ENCODE results near the gene GLYR1. TPM values are rescaled to one million over a fixed set of nuclear protein-coding genes. Genes with fewer than 3 reads are reported as not detected.

Gene GLYR1
- polyA plus RNA-seq, 4 donors: 120 to 150 (median 135) TPM

- DNase-seq (ENCODE audit: low read depth in 4 of 4, low spot score in 2 of 4): no peak
These were observed 33.7 kb downstream of the GLYR1 start for GRCh38 chr16:4813251-4814003.

GRCh38 chr16:4811773-4812172, 35.3 kb downstream of the GLYR1 start:
- DNase-seq (ENCODE audit: low read depth in 4 of 4, low spot score in 2 of 4): no peak

DNA sequence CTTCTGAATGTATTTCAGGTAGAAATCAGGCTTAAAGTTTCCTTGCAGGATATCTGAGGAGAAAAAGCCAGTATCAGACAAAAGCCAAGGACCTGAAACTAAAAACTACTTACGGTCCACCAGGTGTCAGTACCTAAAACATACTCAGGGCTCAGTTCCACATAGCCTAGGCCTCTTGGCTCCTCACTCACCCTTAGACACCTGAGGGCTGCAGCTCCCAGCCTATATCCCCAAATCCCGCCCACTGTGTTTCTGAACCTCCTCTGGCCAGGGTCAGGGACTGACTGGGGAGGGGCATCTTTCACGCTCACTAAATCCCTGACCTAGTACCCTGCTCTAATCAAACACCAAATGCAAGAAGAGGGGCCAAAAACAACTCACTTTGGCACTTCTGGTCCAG, 35.8 kb downstream of the GLYR1 start:
- no peak for DNase-seq (ENCODE audit: low read depth in 4 of 4, low spot score in 2 of 4)

- no peak for DNase-seq (ENCODE audit: low read depth in 4 of 4, low spot score in 2 of 4)
These were observed 40.8 kb downstream of the GLYR1 start for GRCh38 chr16:4806280-4806679.

DNA sequence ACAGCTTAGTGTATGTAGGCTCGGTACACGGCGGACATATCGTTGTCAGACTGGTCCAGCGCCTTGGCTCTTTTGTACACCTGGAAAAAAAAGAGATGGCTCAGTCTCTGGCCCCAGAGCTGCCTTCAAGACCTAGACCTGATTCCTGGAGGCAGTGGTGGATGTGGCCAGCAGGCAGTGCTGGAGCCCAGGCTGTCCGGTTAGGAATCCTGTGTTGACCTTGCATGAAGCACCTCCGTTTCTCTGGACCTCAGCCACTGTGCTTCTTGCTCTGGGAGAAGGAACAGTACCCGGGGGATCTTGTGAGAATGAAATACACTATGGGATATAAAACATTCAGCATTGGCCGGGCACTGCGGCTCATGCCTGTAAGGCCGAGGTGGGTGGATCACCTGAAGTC, 41.9 kb downstream of the GLYR1 start:
- DNase-seq (ENCODE audit: low read depth in 4 of 4, low spot score in 2 of 4): no peak

- DNase-seq (ENCODE audit: low read depth in 4 of 4, low spot score in 2 of 4): no peak
These were observed 43.0 kb downstream of the GLYR1 start for GRCh38 chr16:4803898-4804762.

- no peak for DNase-seq (ENCODE audit: low read depth in 4 of 4, low spot score in 2 of 4)
These were observed 43.7 kb downstream of the GLYR1 start for GRCh38 chr16:4803401-4803844.

GRCh38 chr16:4802659-4803287, 44.3 kb downstream of the GLYR1 start:
- peak; percentile 76 to 86 (median 80) for DNase-seq (ENCODE audit: low read depth in 4 of 4, low spot score in 2 of 4)

DNA sequence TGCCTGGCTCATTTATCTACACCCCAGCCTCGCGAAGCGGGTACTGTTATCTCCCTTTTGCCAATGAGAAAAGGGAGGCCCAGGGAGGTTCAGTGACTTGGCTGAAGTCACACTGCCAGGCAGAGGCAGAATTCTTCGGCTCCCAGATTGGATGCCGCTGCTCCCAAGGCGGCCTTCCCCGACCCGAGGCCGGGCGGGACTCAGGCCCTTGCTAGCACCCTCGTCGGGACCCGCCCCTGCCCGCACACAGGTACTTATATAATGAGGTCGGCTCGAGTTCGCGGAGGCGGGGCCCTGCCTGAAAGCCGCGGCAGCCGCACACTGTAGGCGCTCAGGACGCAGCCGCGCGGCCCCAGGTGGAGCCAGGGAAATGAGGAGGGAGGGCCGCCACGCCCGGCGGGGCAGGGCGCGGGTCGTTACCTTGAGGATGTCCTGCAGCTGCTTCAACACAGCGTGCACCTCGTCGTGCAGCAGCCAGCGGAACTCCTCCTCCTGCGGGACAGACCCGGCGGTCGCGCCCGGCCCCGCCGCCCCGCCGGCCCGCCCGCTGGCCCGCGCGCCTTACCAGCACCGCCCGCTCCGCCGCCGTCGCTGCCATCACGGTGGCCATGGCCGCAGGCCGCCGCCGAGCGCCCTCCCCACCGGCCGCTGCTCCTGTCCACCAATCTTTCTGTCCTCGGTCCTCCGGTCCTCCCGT, 45.0 kb downstream of the GLYR1 start, which contains the start of gene ROGDI:
TSS of gene ROGDI (minus strand) at position 672 of the 697 bp plus-strand sequence. CDS start at position 610, 62 bp downstream.
- DNase-seq (ENCODE audit: low read depth in 4 of 4, low spot score in 2 of 4): peak; percentile 23 to 63 (median 50)

GRCh38 chr16:4801051-4801961, 45.8 kb downstream of the GLYR1 start:
- no peak for DNase-seq (ENCODE audit: low read depth in 4 of 4, low spot score in 2 of 4)

DNA sequence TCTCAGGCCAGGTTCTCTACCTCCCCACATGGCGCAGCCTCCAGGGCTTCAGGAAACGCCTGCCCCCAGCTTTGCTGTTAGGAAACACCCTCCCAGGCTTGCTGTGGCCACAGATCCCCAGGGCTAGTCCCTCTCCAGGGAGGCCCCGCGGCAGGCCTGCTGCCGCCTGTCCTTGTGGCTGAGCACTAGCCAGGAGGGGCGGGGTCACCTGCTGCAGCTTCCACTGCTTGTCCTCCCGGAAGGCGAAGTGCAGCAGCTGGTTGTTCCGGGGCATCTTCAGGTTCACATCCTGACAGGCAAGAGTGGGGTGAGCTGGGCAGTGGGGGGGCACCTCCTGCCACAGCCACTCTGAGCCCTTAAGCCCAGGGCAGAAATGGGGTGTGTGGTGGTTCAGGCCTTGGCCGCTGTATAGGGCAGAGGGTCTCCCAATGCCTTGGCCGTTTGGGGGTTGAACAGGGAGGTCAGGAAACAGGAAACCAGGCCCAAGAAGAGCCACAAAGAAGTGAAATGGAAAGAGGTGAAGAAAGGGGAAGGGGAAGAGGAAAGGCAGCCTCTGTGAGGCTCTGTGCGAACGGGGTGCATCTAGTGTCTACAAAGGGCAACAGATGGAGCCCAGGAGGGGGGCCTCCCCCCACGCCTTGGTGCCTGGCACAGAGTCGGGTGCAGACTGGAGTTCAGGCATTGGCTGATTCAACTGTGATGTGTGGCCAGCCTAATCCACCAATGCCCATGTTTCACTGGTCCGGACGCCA, 46.6 kb downstream of the GLYR1 start:
- no peak for DNase-seq (ENCODE audit: low read depth in 4 of 4, low spot score in 2 of 4)

DNA sequence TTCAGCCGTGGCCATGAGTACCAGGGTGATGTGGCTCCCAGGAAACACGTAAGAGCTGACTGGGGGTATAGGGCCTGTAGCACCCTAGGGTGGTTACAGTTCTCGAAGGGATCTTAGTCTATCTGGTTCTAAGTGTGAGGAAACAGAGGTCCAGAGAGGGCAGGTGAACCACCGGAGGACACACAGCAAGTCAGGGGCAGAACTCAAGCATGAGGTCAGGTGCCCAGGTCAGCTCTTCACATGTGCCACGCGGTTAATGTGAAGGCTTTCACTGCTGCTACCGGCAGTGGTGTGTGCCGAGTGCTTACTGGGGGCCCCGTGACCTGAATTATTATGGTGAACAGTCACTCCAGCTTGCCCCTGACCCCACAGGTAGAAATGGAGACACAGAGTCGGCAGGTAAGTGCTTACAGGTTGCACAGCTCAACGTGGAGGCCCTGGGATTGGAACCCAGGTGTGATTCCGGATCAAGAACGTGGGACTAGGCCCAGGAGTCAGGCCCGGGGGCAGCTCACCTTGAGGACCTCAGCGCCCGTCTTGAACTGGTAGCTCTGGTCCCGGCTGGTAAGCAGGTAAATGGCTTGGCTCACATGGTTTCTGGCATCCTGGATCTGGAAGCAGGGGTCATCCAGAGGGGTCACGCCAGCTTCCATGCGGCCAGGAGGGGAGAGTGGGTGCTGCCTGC, 47.8 kb downstream of the GLYR1 start:
- no peak for DNase-seq (ENCODE audit: low read depth in 4 of 4, low spot score in 2 of 4)

DNA sequence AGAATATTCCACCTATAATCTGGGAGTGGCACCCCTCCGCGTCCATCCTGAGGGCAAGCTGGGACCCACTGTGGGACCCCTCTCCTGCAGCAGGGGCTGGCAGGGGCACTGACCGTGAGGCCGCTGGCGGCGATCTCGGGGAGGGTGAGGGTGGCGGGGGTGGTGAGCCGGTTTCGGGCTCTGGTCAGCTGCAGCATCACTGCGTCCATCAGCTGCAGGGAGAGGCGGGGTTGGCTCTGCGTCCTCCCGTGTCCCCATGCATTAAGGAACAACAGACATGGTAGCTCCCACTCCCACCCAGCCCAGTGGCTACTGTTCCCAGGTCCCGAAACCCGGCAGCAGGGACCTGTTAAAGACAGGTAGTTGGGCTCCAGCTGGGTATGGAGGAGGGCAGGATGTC, 48.6 kb downstream of the GLYR1 start:
- no peak for DNase-seq (ENCODE audit: low read depth in 4 of 4, low spot score in 2 of 4)

DNA sequence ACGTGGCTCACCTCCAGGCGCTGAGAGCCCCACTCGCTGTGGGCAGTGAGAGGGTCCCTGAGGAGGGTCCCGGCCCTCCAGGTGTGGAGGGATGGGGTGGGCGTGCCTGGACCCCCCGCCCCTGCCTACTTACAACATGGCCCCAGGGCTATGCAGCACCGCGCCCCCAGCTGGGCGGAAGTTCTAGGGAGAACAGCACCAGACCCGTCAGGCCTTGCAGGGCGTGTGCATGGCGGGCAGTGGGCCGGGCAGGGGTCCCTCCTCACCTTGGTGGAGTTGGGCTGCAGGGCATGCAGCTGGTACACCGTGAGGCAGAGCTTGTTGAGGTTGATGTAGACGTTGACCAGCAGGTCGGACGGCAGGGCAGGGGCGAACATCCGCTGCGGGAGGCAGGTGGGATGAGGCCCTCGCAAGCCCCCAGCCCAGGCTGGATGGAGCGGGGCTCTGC, 49.3 kb downstream of the GLYR1 start:
- no peak for DNase-seq (ENCODE audit: low read depth in 4 of 4, low spot score in 2 of 4)

DNA sequence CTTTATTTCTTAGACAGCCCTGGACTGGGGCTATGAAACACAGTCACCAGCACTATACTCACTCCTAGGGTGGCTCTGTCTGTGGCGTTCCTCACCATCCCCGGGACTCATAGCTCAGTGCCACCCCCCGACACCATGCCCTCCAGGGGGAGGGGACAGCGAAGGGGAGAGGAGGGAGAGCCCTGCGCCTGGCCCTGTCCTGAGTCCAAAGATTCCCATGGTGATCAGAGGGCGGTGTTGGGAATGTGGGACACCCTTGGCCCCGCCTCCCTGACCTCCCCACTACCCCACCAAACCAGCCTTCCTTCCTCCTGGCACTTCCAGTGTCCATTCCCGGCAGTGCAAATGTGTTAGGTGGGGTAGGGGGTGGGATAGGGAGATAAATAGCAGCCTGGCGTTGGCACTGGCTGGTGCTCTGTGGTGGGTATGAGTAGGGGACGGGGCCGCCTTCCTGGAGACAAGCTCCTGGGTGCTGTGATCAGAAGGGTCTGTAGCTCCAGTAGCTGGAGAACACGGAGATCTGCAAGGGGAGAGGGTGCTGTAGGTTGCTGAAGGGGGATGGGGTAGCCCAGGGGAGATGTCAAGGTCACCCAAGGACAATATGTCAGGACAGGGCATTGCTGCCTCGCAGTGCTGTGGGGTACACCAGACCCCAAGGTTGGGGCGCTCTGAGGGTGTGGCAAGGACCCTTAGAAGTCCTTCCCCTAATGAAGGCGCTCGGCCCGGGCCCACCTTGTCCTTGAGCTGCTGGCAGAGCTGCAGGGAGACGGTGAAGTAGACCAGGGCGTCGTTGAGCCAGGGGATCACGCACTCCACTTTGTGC, 49.9 kb downstream of the GLYR1 start:
- no peak for DNase-seq (ENCODE audit: low read depth in 4 of 4, low spot score in 2 of 4)

- DNase-seq (ENCODE audit: low read depth in 4 of 4, low spot score in 2 of 4): no peak
These were observed 51.1 kb downstream of the GLYR1 start for GRCh38 chr16:4795828-4796572.

All from left renal cortex interstitium (tissue), 4 donors.